UCSD-AML1 (cell line): ENCODE measurements around the gene ZNF302.
A peak's percentile ranks its signal among the peaks of the same experiment; 100 is the strongest.

Experiments
- DNase-seq: peaks from one replicate; lab custom pipeline; 2025; ENCODE audit not compliant: unreplicated experiment; lab: John Stamatoyannopoulos, UW

Gene ZNF302

DNA sequence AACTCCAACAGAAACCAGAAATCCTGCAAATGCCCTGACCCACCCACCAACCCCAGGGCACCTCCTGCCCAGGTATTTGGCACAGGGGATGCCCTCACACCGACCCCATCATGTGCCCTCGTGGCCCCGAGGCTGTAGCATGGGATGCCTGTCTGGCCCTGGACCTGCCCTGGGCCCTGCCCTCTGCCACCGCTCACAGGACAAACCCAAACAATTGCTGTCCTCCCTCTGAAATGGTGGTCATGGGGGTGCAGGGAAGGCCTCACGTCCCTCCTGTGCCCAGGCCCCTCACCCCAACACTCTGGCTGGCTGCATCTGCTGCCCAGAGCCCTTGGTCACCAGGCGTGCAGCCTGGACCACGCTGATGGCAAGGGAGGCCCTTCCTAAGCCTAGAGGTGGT lies 54.5 kb downstream of the ZNF302 start:
- no peak for DNase-seq

DNA sequence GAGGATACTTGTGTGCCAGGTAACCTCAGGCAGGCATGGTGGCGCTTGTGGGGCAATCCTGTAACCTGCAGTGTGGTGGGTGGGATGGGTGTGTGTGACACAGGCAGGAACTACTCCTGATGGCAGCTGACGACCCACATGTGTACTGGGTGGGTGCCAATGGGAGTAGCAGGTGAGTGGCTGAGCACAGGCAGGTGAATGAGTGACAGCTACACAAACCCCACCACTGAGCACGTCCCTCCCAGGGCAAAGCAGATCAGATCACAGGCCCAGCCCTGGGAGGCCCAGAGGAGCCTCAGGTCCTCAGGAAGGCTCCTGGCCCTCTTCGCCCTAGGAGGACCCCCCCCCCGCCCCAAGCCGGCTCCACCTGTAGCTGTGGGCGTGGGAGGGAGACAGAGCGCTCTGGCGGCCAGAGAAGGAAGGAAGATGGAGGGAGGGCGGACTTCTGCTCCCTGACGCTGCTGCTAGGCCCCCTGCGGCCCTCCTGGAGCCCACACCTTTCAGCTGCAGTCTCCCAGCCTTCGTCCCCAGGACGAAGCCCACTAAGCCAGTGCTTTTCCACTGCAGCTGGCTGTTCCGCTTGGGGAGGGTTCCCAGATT lies 55.2 kb downstream of the ZNF302 start:
- no peak for DNase-seq

DNA sequence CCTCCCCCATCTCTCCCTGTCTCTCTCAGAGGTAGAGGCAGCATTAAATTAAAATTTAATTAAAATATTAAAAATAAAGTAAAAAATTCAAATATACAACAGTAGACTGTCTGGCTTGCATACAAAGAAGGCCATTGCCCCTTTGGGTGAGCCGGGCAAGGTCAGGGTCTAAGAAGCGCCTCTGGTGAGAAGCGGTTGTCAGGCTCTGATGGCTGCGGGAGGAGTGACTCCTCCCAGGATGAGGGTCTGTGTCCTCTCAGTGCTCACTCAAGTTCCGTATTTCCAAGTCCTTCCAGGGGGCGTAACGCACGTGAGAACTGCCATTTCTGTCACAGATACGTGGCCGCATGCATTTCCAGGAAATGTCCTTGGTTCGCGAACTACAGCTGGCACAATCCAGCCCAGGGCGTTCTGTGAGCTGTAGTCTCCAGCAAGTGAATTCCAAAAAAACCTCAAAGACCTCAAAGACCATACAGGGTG lies 55.8 kb downstream of the ZNF302 start:
- DNase-seq: peak; percentile 86

DNA sequence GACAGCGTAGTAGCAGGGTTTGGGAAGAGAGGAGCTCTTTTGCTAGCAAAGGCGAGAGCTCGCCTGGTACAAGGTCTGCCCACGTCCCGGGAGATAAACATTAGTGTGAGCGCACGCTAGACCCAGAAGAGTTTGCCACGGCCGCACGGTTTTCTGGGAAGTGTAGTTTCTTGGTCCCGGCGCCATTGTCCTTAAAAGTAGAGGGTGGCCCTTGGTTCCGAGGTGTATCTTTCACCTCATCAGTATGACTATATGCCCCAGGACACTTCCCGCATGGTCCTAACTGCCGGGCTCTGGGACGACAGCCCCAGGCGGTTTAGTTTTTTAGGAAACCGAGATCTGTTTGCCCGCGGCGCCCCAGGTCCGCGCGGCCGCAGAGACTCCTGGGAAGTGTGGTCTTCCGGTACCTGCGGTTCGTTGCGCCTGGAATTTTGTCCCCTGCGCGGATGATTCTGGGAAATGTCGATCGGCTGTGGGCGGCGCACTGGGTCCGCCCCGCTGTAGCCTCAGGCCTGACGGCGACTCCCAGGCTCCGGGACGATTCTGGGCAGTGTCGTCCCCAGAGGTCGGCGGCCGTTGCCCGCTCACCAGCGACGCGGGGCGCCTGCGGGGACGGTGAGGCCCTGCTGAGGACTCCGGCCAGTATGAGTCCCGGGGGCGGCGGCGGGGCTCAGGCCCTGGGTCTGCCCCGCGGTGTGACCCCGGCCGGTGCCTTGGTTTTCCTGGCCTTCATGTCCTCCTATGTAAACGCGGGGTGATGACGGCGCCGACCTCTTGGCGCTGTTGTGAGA lies 56.5 kb downstream of the ZNF302 start, which contains the start of gene ZNF181:
TSS of gene ZNF181 (plus strand) at position 498 of the 791 bp plus-strand sequence. CDS start 795 bp downstream, outside the sequence.
- peak; percentile 91 for DNase-seq

DNA sequence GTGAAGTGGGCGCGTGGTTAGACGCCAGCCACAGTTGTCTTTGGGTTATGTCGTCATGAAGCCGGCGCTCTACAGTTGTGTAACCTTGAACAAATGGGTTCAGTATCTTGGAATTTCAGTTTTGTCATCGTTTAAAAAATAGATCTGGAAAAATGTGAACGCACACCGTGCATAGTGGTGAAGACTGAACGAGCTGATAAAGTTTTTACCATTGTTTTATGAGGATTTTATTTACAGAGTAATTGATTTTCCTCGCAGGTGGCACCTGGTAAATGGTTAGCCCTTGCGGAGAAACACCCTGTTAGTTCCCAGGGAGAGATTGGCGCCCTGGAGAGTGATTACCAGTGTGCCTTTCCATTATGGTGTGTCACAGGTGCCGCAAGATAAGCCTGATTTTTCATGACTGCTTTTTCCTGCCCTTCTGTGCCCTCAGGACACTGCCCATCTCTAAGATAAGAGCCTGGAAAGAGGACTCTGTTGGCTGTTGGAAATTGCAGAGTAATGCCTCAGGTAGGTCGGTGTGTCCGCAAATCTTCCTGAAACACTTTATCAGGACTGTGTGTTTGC lies 57.1 kb downstream of the ZNF302 start:
- no peak for DNase-seq
